RPMI8226 (cell line): ENCODE data around the gene FLAD1.
"Not testable (repeated sequence)": the region's sequence is repeated elsewhere in the genome, so short reads cannot be mapped to it uniquely, and the experiment has no call there.

Experiments used
- DNase-seq: peaks from one replicate; pipeline ENCODE4 v3.0.0-alpha.2; 2015

The FLAD1 gene

DNA sequence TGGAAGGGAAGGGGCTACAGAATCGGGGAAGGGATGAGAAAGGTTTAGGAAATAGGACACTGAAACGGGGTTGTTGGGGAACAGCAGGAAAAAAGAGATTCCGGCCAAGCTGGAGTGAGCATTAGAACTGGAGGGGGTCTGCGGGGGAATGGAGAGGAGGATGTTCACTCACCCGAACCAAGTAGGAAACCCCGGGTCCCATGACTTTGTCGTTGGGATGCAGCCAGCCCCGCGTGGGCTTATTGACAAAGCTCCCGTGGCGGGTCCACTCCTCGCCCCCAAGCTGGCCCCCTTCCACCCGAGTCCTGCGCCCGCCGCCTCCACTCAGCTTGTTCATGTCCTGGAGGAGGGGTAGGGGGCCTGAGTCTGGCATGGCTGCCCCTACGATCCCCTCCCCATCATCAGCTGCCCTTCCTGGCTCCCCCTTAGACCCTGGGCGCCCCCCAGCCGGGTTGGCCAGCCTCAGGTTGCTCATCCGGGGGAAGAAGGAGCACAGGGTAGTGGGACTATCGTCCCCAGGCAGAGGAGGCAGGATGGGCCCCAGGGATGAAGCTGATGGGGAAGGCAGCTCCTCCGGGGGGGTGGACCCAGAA lies 13.2 kb upstream of the FLAD1 start:
- no peak for DNase-seq

GRCh38 chr1:154970631-154971340 lies 12.4 kb upstream of the FLAD1 start, which contains the start of gene SHC1:
Gene SHC1 (minus strand): TSS chr1:154970747. CDS start chr1:154970526, 221 bp downstream.
- DNase-seq: peak; percentile 94

DNA sequence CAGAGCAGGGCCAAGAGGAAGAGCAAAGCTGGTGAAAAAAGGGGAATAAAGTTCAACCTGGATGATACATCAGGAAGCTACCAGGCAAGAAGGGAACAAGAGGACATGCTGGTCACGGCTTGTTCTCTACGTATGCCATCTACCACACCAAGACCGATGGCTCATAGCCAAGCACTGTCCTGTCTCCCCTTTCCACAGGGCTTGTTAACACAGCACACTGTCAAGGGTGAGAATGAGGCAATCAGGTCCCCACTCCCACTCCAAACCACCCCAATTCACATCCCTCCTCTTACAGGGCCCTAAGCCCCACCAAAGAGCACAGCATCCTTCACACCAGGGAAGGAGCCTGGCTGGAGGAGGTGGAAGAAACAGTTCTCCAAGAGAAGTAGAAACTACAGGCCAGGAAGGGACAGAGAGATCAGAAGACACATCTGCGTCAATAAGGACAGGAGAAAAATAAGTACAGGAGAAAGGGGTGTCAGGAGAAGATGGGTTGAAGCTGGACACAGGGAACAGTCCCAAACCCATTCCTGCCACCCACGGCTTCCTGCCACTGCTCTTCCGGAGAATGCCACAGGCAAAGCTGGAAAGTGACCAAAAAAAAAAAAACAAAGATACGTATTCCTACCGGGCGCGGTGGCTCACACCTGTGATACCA lies 11.7 kb upstream of the FLAD1 start:
- DNase-seq: no peak

GRCh38 chr1:154972213-154972516 lies 11.0 kb upstream of the FLAD1 start:
- DNase-seq: no peak

DNA sequence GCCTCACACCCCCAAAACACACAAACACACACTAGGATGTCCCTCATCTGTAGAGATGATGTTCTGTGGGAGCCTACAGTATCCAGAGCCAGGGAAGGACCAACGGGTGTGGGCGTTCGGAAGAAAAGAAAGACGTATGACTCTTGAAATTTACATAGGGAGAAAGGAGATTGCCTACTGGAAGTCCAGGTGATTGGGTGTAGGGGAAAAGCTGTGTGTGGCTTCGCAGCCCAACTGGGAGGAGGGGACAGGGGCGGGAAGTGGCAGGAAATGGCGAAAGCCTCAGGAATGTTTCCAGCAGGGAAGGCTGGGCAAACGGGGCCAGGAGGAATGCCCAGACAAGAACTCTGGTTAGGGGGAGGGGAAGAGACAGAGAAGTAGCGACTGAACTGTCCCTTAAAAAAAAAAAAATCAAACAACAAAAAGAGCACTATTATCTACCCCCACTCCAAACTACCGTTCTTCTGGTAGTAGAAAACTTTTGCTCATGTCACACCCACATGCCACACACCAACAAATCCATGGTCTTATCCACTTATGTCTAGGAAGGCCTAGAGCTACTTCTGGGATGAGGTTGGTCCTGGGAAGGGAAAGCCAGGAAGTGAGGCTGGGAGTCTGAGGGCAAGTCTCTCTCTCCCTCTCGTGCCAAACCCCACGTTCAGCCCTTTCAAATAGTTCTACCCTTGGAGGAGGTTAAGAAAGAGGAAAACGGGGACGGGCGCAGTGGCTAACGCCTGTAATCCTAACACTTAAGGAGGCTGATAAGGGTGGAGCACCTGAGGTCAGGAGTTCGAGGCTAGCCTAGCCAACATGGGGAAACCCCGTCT lies 10.4 kb upstream of the FLAD1 start:
- DNase-seq: no peak

DNA sequence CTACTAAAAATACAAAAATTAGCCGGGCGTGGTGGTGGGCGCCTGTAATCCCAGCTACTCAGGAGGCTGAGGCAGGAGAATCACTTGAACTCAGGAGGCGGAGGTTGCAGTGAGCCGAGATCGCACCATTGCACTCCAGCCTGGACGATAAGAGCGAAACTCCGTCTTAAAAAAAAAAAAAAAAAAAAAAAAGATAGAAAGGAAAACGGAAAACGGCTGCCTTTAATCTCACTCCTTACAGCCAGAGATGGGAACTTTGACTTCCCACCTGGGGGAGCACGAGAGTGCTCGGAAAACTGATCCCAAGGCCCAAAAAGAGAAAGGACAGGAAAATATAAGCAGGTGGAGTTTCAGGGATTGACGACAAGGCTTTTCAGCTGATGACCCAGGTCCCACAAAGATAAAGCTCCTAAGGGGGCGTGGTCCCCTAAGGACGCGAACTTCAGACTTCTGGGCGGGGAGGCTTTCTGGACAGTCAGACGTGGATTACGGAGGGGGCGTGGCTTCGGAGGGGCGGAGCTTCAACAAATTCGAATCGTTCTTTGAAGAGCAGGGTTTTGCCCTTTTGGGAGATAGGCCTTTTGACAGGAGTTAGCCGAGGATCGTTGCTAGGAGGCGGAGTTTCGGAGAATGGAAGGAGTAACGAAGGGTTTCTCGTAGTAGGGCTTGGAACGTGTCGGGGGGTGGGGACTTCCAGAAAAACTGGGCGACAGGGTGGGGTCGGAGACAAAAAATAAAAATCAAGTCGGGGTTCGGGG lies 9.6 kb upstream of the FLAD1 start:
- DNase-seq: peak; percentile 99

DNA sequence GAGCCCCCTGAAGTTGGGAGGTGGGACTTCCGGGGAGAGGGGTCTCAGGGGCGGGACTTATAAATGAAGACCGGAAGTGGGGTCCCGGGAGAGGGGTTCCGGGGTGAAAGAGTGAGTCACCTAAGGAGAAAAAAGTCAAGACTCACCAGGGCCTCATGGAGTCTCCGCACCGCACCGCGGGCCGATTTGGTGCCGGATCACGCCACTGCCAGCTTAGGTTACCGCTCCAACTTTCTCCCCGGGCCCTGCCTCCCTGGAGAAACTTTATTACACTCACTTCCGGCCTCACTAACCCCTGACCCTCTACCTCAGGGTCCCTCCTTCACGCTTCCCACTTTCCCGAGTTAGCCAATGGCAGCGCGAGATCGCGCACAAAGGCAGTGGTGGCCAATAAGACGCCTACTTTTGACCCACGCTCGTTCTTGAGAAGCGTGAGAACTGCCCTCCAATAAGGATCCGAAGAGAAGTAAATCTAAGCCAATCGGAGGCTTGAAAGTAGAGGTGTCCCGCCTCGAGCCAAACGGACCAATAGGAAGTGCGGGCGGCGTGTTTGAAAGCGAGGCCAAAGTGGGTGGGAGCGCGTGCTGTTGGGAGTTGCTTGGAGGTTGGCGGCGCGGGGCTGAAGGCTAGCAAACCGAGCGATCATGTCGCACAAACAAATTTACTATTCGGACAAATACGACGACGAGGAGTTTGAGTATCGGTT lies 8.9 kb upstream of the FLAD1 start, which contains the start of gene CKS1B:
Gene CKS1B (plus strand): TSS at position 580 of the 706 bp plus-strand sequence. CDS start 65 bp downstream, at position 645.
- DNase-seq: peak; percentile 100

GRCh38 chr1:154974808-154975408 lies 8.2 kb upstream of the FLAD1 start:
- DNase-seq: peak; percentile 99

GRCh38 chr1:154975409-154976059 lies 7.6 kb upstream of the FLAD1 start:
- DNase-seq: peak; percentile 83

DNA sequence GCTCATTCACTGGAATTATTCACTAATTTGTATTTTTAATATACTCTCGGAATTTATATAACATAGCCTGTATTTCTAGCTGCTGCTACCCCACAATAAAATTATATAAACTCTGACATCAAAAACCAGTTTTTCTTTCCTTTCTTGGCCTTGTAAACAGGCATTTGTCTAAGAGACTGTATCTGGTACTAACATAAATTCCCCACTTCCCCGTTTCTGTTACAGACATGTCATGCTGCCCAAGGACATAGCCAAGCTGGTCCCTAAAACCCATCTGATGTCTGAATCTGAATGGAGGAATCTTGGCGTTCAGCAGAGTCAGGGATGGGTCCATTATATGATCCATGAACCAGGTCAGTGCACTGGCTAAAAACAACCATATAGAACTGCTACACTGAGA lies 5.4 kb upstream of the FLAD1 start:
- not testable (repeated sequence) for DNase-seq

- no peak for DNase-seq
These were observed 4.8 kb upstream of the FLAD1 start for GRCh38 chr1:154978360-154978759.

GRCh38 chr1:154982341-154982740 lies 803 bp upstream of the FLAD1 start:
- no peak for DNase-seq

- peak; percentile 46 for DNase-seq
These were observed 777 bp downstream of the FLAD1 start for GRCh38 chr1:154983776-154984466.

GRCh38 chr1:154986736-154987135 lies 3.6 kb downstream of the FLAD1 start:
- DNase-seq: not testable (repeated sequence)

GRCh38 chr1:154987326-154987725 lies 4.2 kb downstream of the FLAD1 start:
- no peak for DNase-seq

DNA sequence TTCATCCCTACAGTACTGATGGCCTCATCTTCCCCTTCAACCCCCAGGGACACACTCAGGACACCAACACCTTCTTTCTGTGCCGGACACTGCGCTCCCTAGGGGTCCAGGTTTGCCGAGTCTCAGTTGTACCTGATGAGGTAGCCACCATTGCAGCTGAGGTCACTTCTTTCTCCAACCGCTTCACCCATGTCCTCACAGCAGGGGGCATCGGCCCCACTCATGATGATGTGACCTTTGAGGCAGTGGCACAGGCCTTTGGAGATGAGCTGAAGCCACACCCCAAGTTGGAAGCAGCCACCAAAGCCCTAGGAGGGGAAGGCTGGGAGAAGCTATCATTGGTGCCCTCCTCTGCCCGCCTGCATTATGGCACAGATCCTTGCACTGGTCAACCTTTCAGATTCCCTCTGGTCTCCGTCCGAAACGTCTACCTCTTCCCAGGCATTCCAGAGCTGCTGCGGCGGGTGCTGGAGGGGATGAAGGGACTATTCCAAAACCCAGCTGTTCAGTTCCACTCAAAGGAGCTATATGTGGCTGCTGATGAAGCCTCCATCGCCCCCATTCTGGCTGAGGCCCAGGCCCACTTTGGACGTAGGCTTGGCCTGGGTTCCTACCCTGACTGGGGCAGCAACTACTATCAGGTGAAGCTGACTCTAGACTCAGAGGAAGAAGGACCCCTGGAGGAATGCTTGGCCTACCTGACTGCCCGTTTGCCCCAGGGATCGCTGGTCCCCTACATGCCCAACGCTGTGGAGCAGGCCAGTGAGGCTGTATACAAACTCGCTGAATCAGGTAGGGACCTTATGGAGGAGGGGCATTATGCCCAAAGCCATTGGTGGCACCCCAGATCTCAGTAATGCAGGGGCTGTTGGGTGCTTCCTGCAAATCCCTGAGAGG lies 5.2 kb downstream of the FLAD1 start:
- DNase-seq: no peak

DNA sequence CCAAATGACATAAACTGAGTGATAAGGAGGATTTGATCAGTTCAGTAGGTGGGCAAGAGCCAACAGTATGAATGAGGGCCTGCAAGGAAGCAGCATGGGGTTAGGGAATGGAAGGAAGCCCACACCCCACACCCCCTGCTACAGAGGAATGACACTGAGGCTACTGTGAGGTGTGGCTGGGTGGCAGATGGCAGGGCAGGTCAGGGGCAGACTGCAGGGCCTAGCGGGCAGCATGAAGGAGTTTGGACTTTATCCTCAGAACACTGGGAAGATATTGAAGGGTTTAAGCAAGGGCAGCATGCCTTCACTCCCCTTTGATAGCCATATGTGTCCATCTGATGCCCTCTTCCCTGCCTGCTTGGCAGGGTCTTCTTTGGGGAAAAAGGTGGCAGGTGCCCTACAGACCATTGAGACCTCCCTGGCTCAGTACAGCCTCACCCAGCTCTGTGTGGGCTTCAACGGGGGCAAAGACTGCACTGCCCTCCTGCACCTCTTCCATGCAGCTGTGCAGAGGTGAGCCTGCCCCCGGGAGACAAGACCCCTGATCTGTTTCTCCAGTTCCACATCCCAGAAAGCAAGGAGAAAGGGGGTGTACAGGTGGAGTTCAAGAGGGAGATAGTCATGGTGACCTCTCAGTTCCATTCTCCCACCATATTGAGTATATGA lies 6.2 kb downstream of the FLAD1 start:
- no peak for DNase-seq

DNA sequence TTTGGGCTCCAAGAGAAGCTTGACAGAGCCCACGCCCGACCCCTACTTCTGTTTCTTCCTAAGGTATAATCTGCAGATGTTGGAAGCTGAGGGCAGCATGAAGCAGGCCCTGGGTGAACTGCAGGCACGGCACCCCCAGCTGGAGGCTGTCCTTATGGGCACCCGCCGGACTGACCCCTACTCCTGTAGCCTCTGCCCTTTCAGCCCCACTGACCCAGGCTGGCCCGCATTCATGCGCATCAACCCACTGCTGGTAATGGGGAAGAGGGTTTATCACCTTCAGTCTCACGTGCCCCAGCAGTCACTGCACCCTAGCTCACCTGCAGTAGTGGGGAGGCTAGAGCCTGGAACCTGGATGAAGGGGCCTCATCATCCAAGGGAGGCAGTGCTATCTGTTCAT lies 7.1 kb downstream of the FLAD1 start:
- DNase-seq: no peak
